ENCODE measurements around the gene FLACC1.
"Not testable (repeated sequence)": the region's sequence is repeated elsewhere in the genome, so short reads cannot be mapped to it uniquely, and the experiment has no call there.

Gene FLACC1

DNA sequence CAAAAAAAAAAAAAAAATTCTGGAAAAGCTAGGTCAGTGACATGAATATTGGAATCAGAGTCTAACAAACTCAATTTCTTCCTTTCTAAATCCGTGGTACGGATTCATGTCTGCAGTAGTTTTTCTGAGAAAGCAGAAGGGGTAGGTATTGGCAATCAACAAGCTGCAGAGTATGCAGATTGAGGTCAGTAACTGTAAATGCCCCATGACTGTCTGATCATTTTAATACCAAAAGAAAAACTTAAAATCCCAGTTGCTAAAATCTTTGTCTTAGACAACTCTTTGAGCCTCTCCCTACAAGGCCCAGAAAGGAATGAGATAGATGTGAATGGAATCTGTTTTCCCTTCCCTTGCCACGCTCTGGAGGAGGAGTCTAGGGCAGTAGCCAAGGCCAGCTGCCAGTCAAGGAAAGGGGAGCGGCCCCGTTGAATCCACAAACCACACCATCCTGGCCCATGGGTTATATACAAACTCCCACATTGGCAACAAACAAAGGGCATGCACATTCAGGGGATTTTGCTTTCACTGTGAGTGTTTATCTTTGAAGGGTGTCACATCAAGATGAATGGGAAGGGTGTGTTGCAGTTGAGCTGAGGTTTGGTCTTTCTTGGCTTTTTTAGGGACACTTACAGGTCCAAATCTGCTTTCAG is 102.9 kb downstream of the FLACC1 start:
- DNase-seq (ENCODE audit: low read depth in 2 of 2): no peak

- no peak for DNase-seq (ENCODE audit: low read depth in 2 of 2)
Observed at GRCh38 chr2:201250741-201251140, 106.4 kb downstream of the FLACC1 start.

DNA sequence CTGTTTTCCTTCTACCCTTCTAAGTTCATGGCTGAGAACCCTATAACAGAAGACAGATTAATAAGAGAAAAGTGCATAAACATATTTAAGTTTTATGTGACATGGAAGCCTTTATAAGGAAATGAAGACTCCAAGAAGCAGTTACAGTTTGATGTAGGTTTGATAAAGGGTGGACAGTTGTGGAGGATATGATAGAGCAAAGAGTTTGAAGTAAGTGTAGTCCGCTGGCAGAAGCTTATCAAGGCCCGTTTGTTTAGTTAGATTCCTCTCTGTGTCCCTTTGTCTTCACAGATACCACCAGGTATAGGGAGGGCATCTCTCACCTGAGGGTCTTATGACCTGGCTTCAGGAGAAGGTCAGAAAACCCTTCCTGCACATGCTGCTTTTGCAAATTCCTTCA is 107.3 kb downstream of the FLACC1 start:
- DNase-seq (ENCODE audit: low read depth in 2 of 2): no peak

DNA sequence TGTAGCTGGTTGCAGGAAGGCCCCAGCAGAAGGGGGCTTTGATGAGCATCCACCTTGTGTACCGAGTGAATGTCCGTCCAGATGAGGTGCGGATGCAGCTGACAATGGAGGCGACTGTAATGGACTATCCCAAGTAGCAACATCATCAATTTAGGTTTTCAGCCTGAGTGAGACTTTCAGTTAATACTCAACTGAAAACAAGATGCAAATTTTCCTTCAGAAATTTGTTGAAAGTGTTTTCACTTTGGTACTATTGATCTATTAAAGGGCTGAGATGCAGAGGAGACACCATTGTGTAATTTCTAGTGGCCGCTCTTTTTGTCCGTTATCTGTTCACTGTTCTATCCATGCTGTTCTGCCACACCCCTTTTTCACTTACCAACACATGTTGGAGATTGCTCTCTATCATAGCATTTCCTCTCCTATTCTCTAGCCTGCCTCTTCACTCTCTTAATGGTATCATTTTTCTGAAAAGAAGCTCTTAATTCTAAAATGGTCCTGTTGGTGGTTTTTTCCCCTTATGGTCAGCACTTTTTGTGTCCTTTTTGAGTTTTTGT is 108.8 kb downstream of the FLACC1 start:
- no peak for DNase-seq (ENCODE audit: low read depth in 2 of 2)

GRCh38 chr2:201246280-201246679 is 110.9 kb downstream of the FLACC1 start:
- no peak for DNase-seq (ENCODE audit: low read depth in 2 of 2)

DNA sequence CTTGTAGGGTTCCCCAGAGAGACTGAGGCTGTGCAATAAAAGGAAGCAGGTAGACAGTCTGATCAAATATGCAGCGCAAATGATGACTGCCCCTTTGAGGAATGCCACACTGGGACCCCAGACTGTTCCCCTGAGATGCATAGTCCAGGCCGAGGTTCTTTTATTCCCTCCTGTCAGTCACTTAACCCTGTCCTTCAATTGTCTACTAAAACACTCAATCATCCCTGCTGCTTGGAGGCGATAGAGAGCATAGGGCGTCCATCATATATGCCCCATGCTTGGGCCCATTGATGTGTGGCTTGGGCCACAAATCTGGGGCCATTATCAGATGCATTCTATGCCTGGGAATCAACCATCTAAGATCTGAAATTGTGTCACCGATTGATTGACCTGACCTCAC is 112.3 kb downstream of the FLACC1 start:
- DNase-seq (ENCODE audit: low read depth in 2 of 2): no peak

- no peak for DNase-seq (ENCODE audit: low read depth in 2 of 2)
Observed at GRCh38 chr2:201242571-201243277, 114.4 kb downstream of the FLACC1 start.

GRCh38 chr2:201239167-201239935 is 117.8 kb downstream of the FLACC1 start:
- DNase-seq (ENCODE audit: low read depth in 2 of 2): not testable (repeated sequence)

All from stimulated activated CD4-positive, alpha-beta T cell treated with anti-CD3 and anti-CD28 coated beads, Interleukin-4, amount 100 ng/mL, for 48 hours (primary cell).